Loucy (cell line): ENCODE results near the gene RNF44.

Experiments
- H2AFZ ChIP-seq: fragments of 200-600 bp; sonication (generic); 2 replicates; pipeline ENCODE4 v1.6.0; 2016; ENCODE audit warnings: antibody characterized with exemption, mild to moderate bottlenecking, low read length, moderate library complexity
- H3F3A ChIP-seq: fragments of 200-600 bp; 2 replicates; pipeline ENCODE4 v1.6.0; 2016; ENCODE audit warnings: antibody characterized with exemption, low read depth, mild to moderate bottlenecking
- H3K27me3 ChIP-seq: fragments of 200-600 bp; sonication (generic); 2 replicates; pipeline ENCODE4 v1.6.1; 2014; ENCODE audit warnings: low read length, mild to moderate bottlenecking; ENCODE audit not compliant: insufficient read depth, poor library complexity, severe bottlenecking
- H3K36me3 ChIP-seq: fragments of 200-600 bp; sonication (generic); 2 replicates; pipeline ENCODE4 v1.6.1; 2016; ENCODE audit warnings: low read length; ENCODE audit not compliant: insufficient read depth
- H3K4me1 ChIP-seq: fragments of 200-600 bp; sonication (generic); 2 replicates; pipeline ENCODE4 v1.5.1; 2014; ENCODE audit warnings: low read length, mild to moderate bottlenecking; ENCODE audit not compliant: insufficient read depth, poor library complexity, severe bottlenecking
- H3K4me2 ChIP-seq: fragments of 200-600 bp; sonication (generic); 2 replicates; pipeline ENCODE4 v1.6.0; 2014; ENCODE audit warnings: antibody characterized with exemption, low read length, low read depth, mild to moderate bottlenecking; ENCODE audit not compliant: poor library complexity, severe bottlenecking
- H3K4me3 ChIP-seq: fragments of 200-600 bp; sonication (generic); 2 replicates; pipeline ENCODE4 v1.5.1; 2014; ENCODE audit warnings: low read length, mild to moderate bottlenecking, mixed read lengths; ENCODE audit not compliant: poor library complexity, severe bottlenecking
- H3K79me2 ChIP-seq: fragments of 200-600 bp; sonication (generic); 2 replicates; pipeline ENCODE4 v1.6.1; 2014; ENCODE audit warnings: low read length; ENCODE audit not compliant: insufficient read depth
- H3K9ac ChIP-seq: fragments of 200-600 bp; sonication (generic); 2 replicates; pipeline ENCODE4 v1.6.0; 2014; ENCODE audit warnings: mild to moderate bottlenecking, low read depth, low read length, moderate library complexity; ENCODE audit not compliant: poor library complexity, severe bottlenecking
- H3K9me2 ChIP-seq: fragments of 200-600 bp; sonication (generic); replicated peaks from 2 replicates; pipeline ENCODE4 v1.6.1; 2016; ENCODE audit warnings: low read depth, low read length, mixed read lengths
- H3K9me3 ChIP-seq: fragments of 200-600 bp; sonication (generic); 2 replicates; pipeline ENCODE4 v1.6.1; 2014; ENCODE audit warnings: mild to moderate bottlenecking, antibody characterized with exemption, low read length, low read depth; ENCODE audit not compliant: insufficient read depth
- H4K20me1 ChIP-seq: fragments of 200-600 bp; sonication (generic); 2 replicates; pipeline ENCODE4 v1.6.0; 2014; ENCODE audit warnings: antibody characterized with exemption, low read length, mild to moderate bottlenecking; ENCODE audit not compliant: insufficient read depth, poor library complexity, severe bottlenecking
- EZH2phosphoT487 ChIP-seq: fragments of 200-600 bp; IDR thresholded peaks from 2 replicates; pipeline ENCODE4 v1.6.1; 2018; ENCODE audit warnings: antibody characterized with exemption, mild to moderate bottlenecking, moderate library complexity, borderline replicate concordance
- TF ChIP-seq, protein P1 (sequence below): fragments of 200-600 bp; sonication (generic); conservative IDR thresholded peaks from 2 replicates; pipeline ENCODE4 v1.5.1; 2014; ENCODE audit warnings: mild to moderate bottlenecking, antibody characterized with exemption, low read length

Gene RNF44

DNA sequence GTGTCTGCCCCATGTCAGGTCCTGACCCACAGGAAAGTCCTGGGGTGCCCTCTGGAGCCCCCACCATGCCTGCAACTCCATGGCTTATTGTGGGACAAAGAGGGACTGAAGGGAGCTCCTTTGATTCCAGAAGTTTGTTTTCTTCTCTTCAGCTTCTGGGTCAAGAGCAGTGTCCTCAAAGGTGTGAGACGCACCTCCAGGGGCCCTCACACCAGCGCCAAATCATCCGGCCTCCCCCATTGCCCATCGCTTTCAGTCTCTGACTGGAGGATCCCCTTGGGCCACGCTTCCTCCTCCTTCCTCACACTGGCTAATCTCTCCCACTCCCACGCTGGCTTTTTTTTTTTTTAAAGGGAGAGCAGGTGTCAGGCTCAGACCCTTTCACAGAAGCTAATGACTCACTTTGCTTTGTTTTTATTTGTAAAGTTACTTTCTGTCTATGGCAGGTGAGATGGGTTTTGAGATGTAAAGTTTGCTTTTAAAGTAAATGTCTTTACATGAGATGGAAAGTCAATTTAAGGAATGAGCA is 28.6 kb upstream of the RNF44 start:
- Histone ChIP-seq H3K9me2 (no peaks in the 10 kb centered on the region), H3K36me3 (no peaks in the 10 kb centered on the region), H3K4me1 (no peaks in the 10 kb centered on the region), H3K9ac (no peak overlapping the region), H2AFZ (no peak overlapping the region), H3K27me3 (no peaks in the 10 kb centered on the region), H3F3A (no peaks in the 10 kb centered on the region), H4K20me1 (no peaks in the 10 kb centered on the region), H3K4me2 (no peak overlapping the region), H3K79me2 (no peaks in the 10 kb centered on the region), H3K4me3 (no peak overlapping the region), H3K9me3 (no peaks in the 10 kb centered on the region)
- TF ChIP-seq, protein P1, sequence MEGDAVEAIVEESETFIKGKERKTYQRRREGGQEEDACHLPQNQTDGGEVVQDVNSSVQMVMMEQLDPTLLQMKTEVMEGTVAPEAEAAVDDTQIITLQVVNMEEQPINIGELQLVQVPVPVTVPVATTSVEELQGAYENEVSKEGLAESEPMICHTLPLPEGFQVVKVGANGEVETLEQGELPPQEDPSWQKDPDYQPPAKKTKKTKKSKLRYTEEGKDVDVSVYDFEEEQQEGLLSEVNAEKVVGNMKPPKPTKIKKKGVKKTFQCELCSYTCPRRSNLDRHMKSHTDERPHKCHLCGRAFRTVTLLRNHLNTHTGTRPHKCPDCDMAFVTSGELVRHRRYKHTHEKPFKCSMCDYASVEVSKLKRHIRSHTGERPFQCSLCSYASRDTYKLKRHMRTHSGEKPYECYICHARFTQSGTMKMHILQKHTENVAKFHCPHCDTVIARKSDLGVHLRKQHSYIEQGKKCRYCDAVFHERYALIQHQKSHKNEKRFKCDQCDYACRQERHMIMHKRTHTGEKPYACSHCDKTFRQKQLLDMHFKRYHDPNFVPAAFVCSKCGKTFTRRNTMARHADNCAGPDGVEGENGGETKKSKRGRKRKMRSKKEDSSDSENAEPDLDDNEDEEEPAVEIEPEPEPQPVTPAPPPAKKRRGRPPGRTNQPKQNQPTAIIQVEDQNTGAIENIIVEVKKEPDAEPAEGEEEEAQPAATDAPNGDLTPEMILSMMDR, result no peak
- no peak for TF ChIP-seq EZH2phosphoT487

DNA sequence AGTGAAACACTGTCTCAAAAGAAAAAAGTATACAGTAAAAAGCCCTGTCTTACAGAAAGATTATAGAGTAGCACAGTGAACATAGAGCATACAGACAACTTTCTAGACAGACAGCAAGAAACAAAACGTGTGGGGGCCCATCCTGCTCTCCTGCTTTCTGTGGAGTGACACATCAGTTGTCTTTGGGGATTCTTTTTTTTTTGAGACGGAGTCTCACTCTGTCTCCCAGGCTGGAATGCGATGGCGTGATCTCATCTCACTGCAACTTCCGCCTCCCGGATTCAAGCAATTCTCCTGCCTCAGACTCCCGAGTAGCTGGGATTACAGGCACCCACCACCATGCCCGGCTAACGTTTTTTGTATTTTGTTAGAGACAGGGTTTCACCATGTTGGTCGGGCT is 26.8 kb upstream of the RNF44 start:
- no peaks in the 10 kb centered on the region for H3K4me1 ChIP-seq
- H3K9me3 ChIP-seq, result no peaks in the 10 kb centered on the region
- TF ChIP-seq EZH2phosphoT487, result no peak
- TF ChIP-seq, protein P1, result no peak
- no peaks in the 10 kb centered on the region for H3K9me2 ChIP-seq
- no peak overlapping the region for H3K9ac ChIP-seq
- H3K27me3 ChIP-seq, result no peaks in the 10 kb centered on the region
- no peaks in the 10 kb centered on the region for H4K20me1 ChIP-seq
- no peaks in the 10 kb centered on the region for H3K79me2 ChIP-seq
- no peaks in the 10 kb centered on the region for H3F3A ChIP-seq
- H3K36me3 ChIP-seq, result no peaks in the 10 kb centered on the region
- no peak overlapping the region for H2AFZ ChIP-seq
- no peak overlapping the region for H3K4me2 ChIP-seq
- H3K4me3 ChIP-seq, result no peak overlapping the region

DNA sequence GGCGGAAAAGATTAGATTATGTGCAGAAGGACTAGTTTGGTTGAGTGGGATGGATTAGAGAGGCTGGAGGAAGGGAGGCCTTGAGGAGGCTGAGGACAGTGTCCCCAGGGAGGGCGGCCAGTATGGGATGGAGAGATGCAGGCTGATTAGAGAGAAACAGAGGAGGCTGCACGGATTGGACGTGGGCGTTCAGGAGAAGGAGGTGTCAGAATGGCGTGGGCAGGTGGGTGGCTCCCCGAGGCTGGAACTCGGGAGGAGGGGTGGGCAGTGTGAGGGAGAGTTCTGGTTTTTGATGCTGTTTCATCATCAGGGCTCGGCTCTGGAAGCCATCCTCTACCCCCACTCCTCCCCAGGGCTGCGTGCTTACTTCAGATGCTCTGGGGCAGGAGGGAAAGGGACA is 25.0 kb upstream of the RNF44 start:
- no peak overlapping the region for H3K4me3 ChIP-seq
- no peaks in the 10 kb centered on the region for H3F3A ChIP-seq
- no peaks in the 10 kb centered on the region for H3K4me1 ChIP-seq
- no peaks in the 10 kb centered on the region for H3K9me3 ChIP-seq
- H3K27me3 ChIP-seq, result no peaks in the 10 kb centered on the region
- H3K36me3 ChIP-seq, result no peaks in the 10 kb centered on the region
- no peak overlapping the region for H3K4me2 ChIP-seq
- no peaks in the 10 kb centered on the region for H3K79me2 ChIP-seq
- no peak overlapping the region for H2AFZ ChIP-seq
- no peaks in the 10 kb centered on the region for H4K20me1 ChIP-seq
- H3K9me2 ChIP-seq, result no peaks in the 10 kb centered on the region
- no peak overlapping the region for H3K9ac ChIP-seq
- TF ChIP-seq, protein P1, result no peak
- TF ChIP-seq EZH2phosphoT487, result no peak
